ENCODE results near the gene FAM124A.

The FAM124A gene

GRCh38 chr13:51222686-51223559 lies 725 bp downstream of the FAM124A start:
- H3K27ac ChIP-seq: no peak overlapping the region
- TF ChIP-seq CTCF (conservative IDR thresholded peaks at IDR 0.05; ENCODE audit: low read depth): no peak
- CTCF ChIA-PET: interaction anchor here (0.6 to 1.1 kb wide), 3 partner anchors 60 to 66 kb away, joined by 3 to 4 read pairs (median 3); no protein-coding TSS in a partner anchor
- POLR2A ChIA-PET (ENCODE audit: low non-redundant PET): interaction anchor here (0.6 kb wide), 1 partner anchor 357 kb away, joined by 3 read pairs; no protein-coding TSS in a partner anchor
- no peak for DNase-seq (ENCODE audit: low spot score)

- CTCF ChIA-PET: interaction anchor here (0.6 to 1.1 kb wide), 5 partner anchors 14 to 94 kb away, joined by 3 to 6 read pairs (median 3); no protein-coding TSS in a partner anchor
- TF ChIP-seq CTCF (conservative IDR thresholded peaks at IDR 0.05; ENCODE audit: low read depth): no peak
- DNase-seq (ENCODE audit: low spot score): no peak
- no peak overlapping the region for H3K27ac ChIP-seq
- POLR2A ChIA-PET (ENCODE audit: low non-redundant PET): interaction anchor here (0.6 kb wide), 1 partner anchor 356 kb away, joined by 3 read pairs; no protein-coding TSS in a partner anchor
These were observed 1.5 kb downstream of the FAM124A start for GRCh38 chr13:51223560-51224270.

DNA sequence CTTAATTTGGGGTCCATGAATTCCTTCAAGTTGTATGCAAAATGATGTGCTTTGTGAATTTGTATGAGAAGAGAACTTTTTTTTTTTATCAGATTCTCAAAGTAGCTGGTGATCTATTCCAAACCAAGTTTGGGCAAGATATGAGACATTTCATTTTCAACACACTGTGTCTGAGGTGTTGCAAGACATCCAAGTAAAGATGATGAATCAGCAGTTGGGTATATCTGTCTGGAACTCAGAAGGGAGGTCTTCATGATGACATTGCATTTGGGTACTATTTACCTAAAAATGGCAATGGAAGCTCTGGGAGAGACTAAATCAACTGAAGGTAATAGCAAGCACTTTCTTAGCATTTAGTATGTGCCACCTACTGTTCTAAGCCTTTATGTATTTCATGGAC lies 2.8 kb downstream of the FAM124A start:
- CTCF ChIA-PET: interaction anchor here (1.2 kb wide), 1 partner anchor 61 kb away, joined by 5 read pairs; no protein-coding TSS in a partner anchor
- POLR2A ChIA-PET (ENCODE audit: low non-redundant PET): no interaction called here

DNA sequence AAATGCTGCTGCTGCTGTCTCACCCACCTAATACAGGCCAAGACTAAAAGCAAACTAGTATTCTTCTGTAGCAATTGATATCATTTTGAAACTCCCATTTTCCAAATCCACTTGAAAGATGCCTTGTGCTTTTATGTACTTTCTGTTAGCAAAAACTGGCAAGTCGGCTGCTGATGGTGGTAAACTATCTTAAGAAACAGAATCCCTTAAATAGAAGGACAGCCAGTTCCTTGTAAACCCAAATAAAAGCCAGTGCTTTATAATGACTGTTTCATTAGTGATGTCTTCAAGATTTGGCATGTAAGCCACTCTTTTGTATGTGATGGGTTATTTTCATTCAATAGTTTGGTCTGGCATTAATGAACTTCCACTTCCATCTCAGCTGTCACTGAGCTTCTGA lies 5.2 kb downstream of the FAM124A start:
- no peak overlapping the region for H3K27ac ChIP-seq
- POLR2A ChIA-PET (ENCODE audit: low non-redundant PET): no interaction called here
- DNase-seq (ENCODE audit: low spot score): no peak
- no peak for TF ChIP-seq CTCF (conservative IDR thresholded peaks at IDR 0.05; ENCODE audit: low read depth)
- CTCF ChIA-PET: no interaction called here

More for the DNA sequence above, 2.8 kb downstream of the FAM124A start:
- no peak overlapping the region for H3K27ac ChIP-seq
- no peak for TF ChIP-seq CTCF (conservative IDR thresholded peaks at IDR 0.05; ENCODE audit: low read depth)
- DNase-seq (ENCODE audit: low spot score): no peak

- no peak for TF ChIP-seq CTCF (conservative IDR thresholded peaks at IDR 0.05; ENCODE audit: low read depth)
- POLR2A ChIA-PET (ENCODE audit: low non-redundant PET): no interaction called here
- H3K27ac ChIP-seq: no peak overlapping the region
- CTCF ChIA-PET: interaction anchor here (0.6 kb wide), 1 partner anchor 14 kb away, joined by 5 read pairs; no protein-coding TSS in a partner anchor
- DNase-seq (ENCODE audit: low spot score): no peak
These were observed 7.0 kb downstream of the FAM124A start for GRCh38 chr13:51229101-51229719.

DNA sequence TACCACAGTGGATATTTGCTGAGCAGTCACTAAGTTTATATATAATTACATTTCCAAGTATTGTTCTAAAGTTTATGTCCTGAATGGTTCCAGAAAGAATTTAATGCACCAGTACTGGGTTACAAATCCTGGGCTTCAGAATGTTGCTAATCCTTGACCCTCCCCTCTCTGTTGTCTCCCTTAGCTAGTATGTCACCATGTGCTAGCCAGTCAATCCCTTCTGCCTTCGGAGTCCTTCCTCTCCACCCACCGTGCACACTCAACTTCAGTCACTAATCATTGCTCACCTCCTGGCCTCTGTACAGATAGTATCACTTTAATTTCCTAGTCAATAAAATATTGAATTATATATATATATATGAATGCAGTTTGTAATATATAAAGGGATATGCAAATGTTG lies 7.5 kb downstream of the FAM124A start:
- ChIA-PET POLR2A (ENCODE audit: low non-redundant PET) (no interaction called here), CTCF (interaction anchor here (0.6 kb wide), 1 partner anchor 58 kb away, joined by 4 read pairs; no protein-coding TSS in a partner anchor)
- DNase-seq (ENCODE audit: low spot score): no peak
- no peak for TF ChIP-seq CTCF (conservative IDR thresholded peaks at IDR 0.05; ENCODE audit: low read depth)
- no peak overlapping the region for H3K27ac ChIP-seq

Measured in RWPE1 (cell line).